GM12865 (cell line): ENCODE results near the gene INPPL1.

Experiments used
- DNase-seq: peaks from one replicate; pipeline ENCODE4 v3.0.0; 2010; ENCODE audit warnings: low read depth
- H3K4me3 ChIP-seq: 2 replicates; pipeline ENCODE4 v1.5.1; 2011; ENCODE audit warnings: mild to moderate bottlenecking, low read depth, low read length, control low read depth
- TF ChIP-seq, protein P1 (sequence below): IDR thresholded peaks from 2 replicates; pipeline ENCODE4 v1.5.1; 2011; ENCODE audit warnings: low read length, control low read depth, low read depth, inconsistent platforms; ENCODE audit not compliant: insufficient read depth; ENCODE audit errors: missing control alignments

Gene INPPL1

GRCh38 chr11:72271980-72272379 lies 47.4 kb downstream of the INPPL1 start:
- no peak for DNase-seq
- TF ChIP-seq, protein P1, sequence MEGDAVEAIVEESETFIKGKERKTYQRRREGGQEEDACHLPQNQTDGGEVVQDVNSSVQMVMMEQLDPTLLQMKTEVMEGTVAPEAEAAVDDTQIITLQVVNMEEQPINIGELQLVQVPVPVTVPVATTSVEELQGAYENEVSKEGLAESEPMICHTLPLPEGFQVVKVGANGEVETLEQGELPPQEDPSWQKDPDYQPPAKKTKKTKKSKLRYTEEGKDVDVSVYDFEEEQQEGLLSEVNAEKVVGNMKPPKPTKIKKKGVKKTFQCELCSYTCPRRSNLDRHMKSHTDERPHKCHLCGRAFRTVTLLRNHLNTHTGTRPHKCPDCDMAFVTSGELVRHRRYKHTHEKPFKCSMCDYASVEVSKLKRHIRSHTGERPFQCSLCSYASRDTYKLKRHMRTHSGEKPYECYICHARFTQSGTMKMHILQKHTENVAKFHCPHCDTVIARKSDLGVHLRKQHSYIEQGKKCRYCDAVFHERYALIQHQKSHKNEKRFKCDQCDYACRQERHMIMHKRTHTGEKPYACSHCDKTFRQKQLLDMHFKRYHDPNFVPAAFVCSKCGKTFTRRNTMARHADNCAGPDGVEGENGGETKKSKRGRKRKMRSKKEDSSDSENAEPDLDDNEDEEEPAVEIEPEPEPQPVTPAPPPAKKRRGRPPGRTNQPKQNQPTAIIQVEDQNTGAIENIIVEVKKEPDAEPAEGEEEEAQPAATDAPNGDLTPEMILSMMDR, result no peak
- H3K4me3 ChIP-seq, result no peak overlapping the region

DNA sequence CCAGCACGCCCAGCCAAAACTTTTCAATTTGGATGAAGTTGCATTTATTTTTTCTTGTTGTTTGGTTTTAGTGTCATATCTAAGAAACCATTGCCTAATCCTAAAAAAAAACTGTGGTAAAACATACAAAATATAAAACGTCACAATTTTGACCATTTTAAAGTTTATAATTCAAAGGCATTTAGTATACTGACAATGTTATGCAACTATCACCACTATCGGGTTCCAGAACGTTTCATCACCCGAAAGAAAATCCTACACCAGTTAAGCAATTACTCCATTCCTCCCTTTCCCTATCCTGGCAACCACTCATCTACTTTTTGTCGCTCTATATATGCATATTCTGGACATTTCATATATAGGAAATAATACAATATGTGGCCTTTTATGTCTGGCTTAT lies 49.9 kb downstream of the INPPL1 start:
- no peak overlapping the region for H3K4me3 ChIP-seq
- TF ChIP-seq, protein P1, result no peak
- no peak for DNase-seq

DNA sequence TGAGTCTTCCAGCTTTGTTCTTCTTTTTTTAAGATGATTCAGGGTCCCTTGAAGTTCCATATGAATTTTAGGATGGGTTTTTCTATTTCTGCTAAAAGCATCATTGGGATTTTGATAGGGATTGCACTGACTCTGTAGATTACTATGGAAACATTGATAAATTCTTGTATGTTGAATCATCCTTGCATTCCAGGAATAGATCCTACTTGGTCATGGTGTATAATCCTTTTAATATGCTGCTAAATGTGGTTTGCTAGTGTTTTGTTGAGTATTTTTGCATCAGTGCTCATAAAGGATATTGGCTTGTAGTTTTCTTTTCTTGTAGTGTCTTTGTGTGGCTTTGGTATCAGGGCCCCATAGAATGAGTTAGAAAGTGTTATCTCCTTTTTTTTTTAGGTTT lies 54.3 kb downstream of the INPPL1 start:
- DNase-seq, result no peak
- H3K4me3 ChIP-seq, result no peak overlapping the region
- TF ChIP-seq, protein P1, result no peak

DNA sequence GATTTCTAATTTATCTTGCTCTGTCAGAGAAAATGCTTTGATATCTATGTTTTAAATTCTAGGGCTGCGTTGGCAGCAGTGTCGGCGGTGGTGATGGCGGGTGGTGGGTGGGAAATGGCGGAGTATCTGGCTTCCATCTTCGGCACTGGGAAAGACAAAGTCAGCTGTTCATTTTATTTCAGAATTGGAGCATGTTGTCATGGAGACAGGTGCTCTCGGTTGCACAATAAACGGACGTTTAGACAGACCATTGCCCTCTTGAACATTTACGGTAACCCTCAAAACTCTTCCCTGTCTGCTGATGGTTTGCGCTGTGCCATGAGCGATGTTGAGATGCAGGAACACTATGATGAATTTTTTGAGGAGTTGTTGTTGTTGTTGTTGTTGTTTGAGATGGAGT lies 55.5 kb downstream of the INPPL1 start:
- DNase-seq, result no peak
- TF ChIP-seq, protein P1, result no peak
- no peak overlapping the region for H3K4me3 ChIP-seq

- TF ChIP-seq, protein P1, result no peak
- H3K4me3 ChIP-seq, result no peak overlapping the region
- DNase-seq, result no peak
These were observed 56.3 kb downstream of the INPPL1 start for GRCh38 chr11:72280726-72281315.

DNA sequence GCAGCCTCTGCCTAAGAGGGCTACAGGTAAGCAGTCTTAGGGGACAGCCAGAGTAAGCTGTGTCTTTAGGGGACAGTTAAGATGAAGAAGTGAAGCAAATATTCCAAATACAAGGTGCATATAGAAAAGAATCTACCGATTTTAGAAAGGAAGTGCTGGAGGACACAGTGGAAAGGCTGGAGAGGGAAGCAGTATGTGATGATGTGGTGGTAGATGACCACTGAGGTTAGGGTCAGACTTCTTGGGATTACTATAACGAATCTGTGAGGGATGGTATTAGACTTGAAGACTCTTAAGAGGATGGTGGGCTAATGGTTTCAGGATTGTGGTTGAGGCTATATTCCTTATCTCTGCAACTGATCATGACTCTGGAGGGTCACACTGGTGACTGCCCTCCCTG lies 59.4 kb downstream of the INPPL1 start:
- H3K4me3 ChIP-seq, result no peak overlapping the region
- no peak for DNase-seq
- TF ChIP-seq, protein P1, result no peak

- TF ChIP-seq, protein P1, result no peak
- DNase-seq, result no peak
- no peak overlapping the region for H3K4me3 ChIP-seq
These were observed 62.7 kb downstream of the INPPL1 start for GRCh38 chr11:72287293-72287692.
